Activated CD4-positive, alpha-beta T cell treated with anti-CD3 and anti-CD28 coated beads, Interleukin-2, amount 50 U/mL, for 4 hours (primary cell): ENCODE measurements around the gene SH3BP2.

ENCODE experiments used
- DNase-seq, 2 experiments: peaks; one replicate each; pipeline ENCODE4 v3.0.0-alpha.2; 2020

The SH3BP2 gene

GRCh38 chr4:2804449-2804972, 11.6 kb downstream of the SH3BP2 start:
- DNase-seq: no peak

- DNase-seq: no peak
Measured at GRCh38 chr4:2804973-2805501, 12.2 kb downstream of the SH3BP2 start.

GRCh38 chr4:2805712-2806389, 13.0 kb downstream of the SH3BP2 start:
- DNase-seq: no peak

- DNase-seq: no peak
Measured at GRCh38 chr4:2806390-2807355, 13.8 kb downstream of the SH3BP2 start.

GRCh38 chr4:2807571-2807970, 14.7 kb downstream of the SH3BP2 start:
- DNase-seq: no peak

- no peak for DNase-seq
Measured at GRCh38 chr4:2808001-2808400, 15.1 kb downstream of the SH3BP2 start.

- no peak for DNase-seq
Measured at GRCh38 chr4:2809610-2810180, 16.8 kb downstream of the SH3BP2 start.

GRCh38 chr4:2810388-2810787, 17.5 kb downstream of the SH3BP2 start:
- no peak for DNase-seq

GRCh38 chr4:2811830-2812611, 19.1 kb downstream of the SH3BP2 start:
- DNase-seq: peak in 1 of 2 experiments; percentile 30

GRCh38 chr4:2812612-2813354, 19.9 kb downstream of the SH3BP2 start:
- no peak for DNase-seq

- no peak for DNase-seq
Measured at GRCh38 chr4:2813446-2814405, 20.8 kb downstream of the SH3BP2 start.

- DNase-seq: no peak
Measured at GRCh38 chr4:2814627-2815270, 21.9 kb downstream of the SH3BP2 start.

- no peak for DNase-seq
Measured at GRCh38 chr4:2816401-2816954, 23.6 kb downstream of the SH3BP2 start.

- no peak for DNase-seq
Measured at GRCh38 chr4:2817137-2817536, 24.3 kb downstream of the SH3BP2 start.

GRCh38 chr4:2817701-2818350, 24.9 kb downstream of the SH3BP2 start:
- DNase-seq: no peak

- DNase-seq: no peak
Measured at GRCh38 chr4:2818351-2818939, 25.6 kb downstream of the SH3BP2 start.

GRCh38 chr4:2819244-2820215, 26.6 kb downstream of the SH3BP2 start:
- no peak for DNase-seq
